Placental pericyte (primary cell): Measurements from ENCODE around the gene CAMK2A. TPM values are rescaled to one million over a fixed set of nuclear protein-coding genes. Genes with fewer than 3 reads are reported as not detected.

Experiments used
- total RNA-seq: library from RNA; depleted of rRNA; stranded (reverse); fragments of >200 nt; gene quantifications from 2 replicates; pipeline ENCODE4 v1.2.3, GENCODE V29; 2012

The CAMK2A gene
- total RNA-seq, result 2.0 and 2.4 TPM in 2 replicates

GRCh38 chr5:150289551-150290390, at the start of gene CAMK2A:
Gene CAMK2A, minus strand, starts transcription at chr5:150289773. Its CDS starts 148 bp downstream, at chr5:150289625.

DNA sequence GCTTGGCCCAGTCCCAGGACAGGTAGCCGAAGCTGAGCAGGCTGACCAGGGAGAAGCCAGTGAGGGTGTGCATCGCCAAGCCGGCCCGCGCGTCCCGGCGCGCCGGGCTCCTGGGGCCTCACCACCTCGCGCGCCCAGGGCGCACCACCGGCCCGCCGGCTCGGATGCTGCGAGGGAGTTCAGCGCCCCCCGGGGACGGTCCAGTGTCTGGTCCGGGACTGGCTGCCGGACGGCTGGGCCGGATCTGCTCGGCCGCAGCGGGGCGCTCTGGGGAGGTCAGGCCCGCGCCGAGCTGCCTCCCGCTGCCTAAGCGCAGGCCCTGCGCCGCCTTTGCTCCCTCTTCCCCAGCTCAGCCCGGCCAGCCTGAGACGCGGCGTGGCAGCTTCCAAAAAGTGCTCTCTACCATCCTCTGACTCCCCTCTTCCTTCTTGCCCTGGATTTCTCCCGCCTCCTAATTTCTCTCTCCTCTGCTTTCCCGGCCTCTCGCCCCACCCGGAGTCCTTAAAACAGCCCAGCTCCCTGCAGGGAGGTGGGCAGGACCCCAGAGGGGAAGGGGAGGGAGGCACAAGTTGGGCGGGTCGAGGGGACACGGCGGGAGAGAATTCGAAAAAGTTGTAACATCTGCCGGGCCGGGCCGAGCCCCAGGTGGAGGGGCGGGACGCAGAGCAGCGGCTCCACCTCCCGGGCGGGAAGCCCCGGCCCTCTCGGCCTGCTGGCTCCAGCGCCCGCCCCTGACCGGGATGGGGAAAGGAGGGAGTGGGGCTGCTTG, 12.9 kb upstream of the CAMK2A start, which contains the start of gene ARSI:
TSS of gene ARSI (minus strand) at position 605 of the 769 bp plus-strand sequence. CDS start at position 73, 532 bp downstream.

DNA sequence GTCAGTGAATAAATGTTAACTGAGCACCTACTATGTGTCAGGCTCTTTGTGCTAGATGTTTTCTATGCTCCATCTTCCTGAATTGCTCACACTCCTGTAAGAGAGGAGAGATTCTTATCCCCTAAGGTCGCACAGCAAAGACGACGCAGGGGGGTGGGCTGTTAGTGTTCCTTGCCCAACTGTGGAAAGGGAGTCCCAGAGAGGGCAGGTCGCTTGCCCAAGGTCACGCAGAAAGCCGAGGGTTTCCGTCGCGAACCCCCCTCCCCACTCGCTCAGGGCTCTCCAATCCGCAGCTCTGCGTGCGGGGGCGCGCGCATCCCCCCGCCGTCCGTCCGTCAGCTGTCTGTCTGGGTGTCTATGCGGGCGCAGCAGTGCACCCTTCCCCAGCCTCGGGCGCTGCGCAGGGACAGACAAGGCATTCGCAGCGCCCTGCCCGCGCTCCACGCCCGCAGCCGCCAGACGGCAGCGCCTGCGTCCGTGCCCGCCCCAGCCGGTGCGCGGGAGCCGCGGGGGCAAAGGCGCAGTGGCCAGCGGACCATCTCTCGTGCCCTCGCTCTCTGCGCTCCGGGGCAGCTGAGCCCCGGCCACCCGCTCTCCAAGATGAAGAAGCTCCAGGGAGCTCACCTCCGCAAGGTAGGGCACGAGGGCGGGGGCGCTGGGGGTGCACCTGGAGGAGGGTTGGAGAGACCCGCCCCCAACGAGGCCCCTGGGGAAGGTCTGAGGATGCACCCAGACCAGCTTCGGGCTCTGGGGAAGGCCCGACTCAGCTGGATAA, 99.7 kb downstream of the CAMK2A start, which contains the start of gene SLC6A7:
TSS of gene SLC6A7 (plus strand) at position 335 of the 775 bp plus-strand sequence. CDS start at position 601, 266 bp downstream.

Other genes with a start within 250 kb of the CAMK2A start
- gene CSF1R, start 203.2 kb downstream of the CAMK2A start, total RNA-seq, result 0.66 and 1.1 TPM in 2 replicates
- 114 and 359 TPM in 2 replicates for gene PDGFRB, start 133.9 kb downstream of the CAMK2A start, total RNA-seq
- 0.22 and 0.57 TPM in 2 replicates for gene CDX1, start 123.0 kb downstream of the CAMK2A start, total RNA-seq
- under 0.01 TPM in 1 of 2 replicates, not detected in the other for gene SLC6A7, start 99.7 kb downstream of the CAMK2A start, total RNA-seq
- 28.2 and 54.7 TPM in 2 replicates for gene ARSI, start 13.1 kb upstream of the CAMK2A start, total RNA-seq
- 16.9 and 46.5 TPM in 2 replicates for gene TCOF1, start 67.9 kb upstream of the CAMK2A start, total RNA-seq
- gene CD74, start 123.1 kb upstream of the CAMK2A start, total RNA-seq, result 1.7 and 2.8 TPM in 2 replicates
- gene RPS14, start 160.0 kb upstream of the CAMK2A start, total RNA-seq, result 1,537 and 5,092 TPM in 2 replicates
- 41.1 and 93.8 TPM in 2 replicates for gene NDST1, start 218.4 kb upstream of the CAMK2A start, total RNA-seq